SK-N-SH (cell line): Measurements from ENCODE around the gene PCDHB8. TPM values are rescaled to one million over a fixed set of nuclear protein-coding genes. Genes with fewer than 3 reads are reported as not detected.

ENCODE experiments used
- CTCF ChIA-PET: fragments of 300-600, 350-600 bp; formaldehyde crosslinking; extraction: SDS; loops from one replicate; lab custom pipeline; 2021; lab: Yijun Ruan, JAX
- POLR2A ChIA-PET: fragments of 350-600 bp; sonication (Branson Sonifier 250); formaldehyde crosslinking; extraction: SDS; loops from one replicate; lab custom pipeline; 2020; ENCODE audit warnings: antibody characterized with exemption, inconsistent platforms; lab: Yijun Ruan, JAX
- DNase-seq: peaks from one replicate; pipeline ENCODE4 v3.0.0; 2012
- H2AFZ ChIP-seq: fragments of 200-600 bp; sonication (generic); 2 replicates; pipeline ENCODE4 v1.8.1; 2016; ENCODE audit warnings: antibody characterized with exemption, mild to moderate bottlenecking, low read depth
- H3F3A ChIP-seq: fragments of 200-600 bp; sonication (generic); replicated peaks from 2 replicates; pipeline ENCODE3; 2016; ENCODE audit warnings: antibody characterized with exemption, mild to moderate bottlenecking; ENCODE audit not compliant: insufficient read depth
- H3K27ac ChIP-seq, 2 experiments: fragments of 200-500 bp in 1 of 2; fragments of 200-600 bp in 1 of 2; sonication (Bioruptor generic) in 1 of 2; sonication (generic), shearing (Covaris generic) in 1 of 2; 2 replicates each; pipeline versions ENCODE4 v1.5.1 to v1.6.1; 2014 to 2016; ENCODE audit warnings: low read depth in 2 of 2, inconsistent platforms in 1 of 2, low read length in 1 of 2, mild to moderate bottlenecking in 1 of 2, mixed read lengths in 1 of 2
- H3K27me3 ChIP-seq: fragments of 200-600 bp; sonication (generic), shearing (Covaris generic); 2 replicates; pipeline ENCODE4 v1.6.1; 2016; ENCODE audit warnings: mixed run types; ENCODE audit not compliant: insufficient read depth
- H3K36me3 ChIP-seq, 2 experiments: fragments of 200-500 bp in 1 of 2; fragments of 200-600 bp in 1 of 2; sonication (Bioruptor generic) in 1 of 2; sonication (generic) in 1 of 2; replicated peaks in 1 of 2; 2 replicates each; pipeline versions ENCODE3 to v1.5.1; 2014 to 2016; ENCODE audit warnings: low read length in 1 of 2, mild to moderate bottlenecking in 1 of 2; ENCODE audit not compliant: insufficient read depth in 2 of 2, control insufficient read depth in 1 of 2
- H3K4me1 ChIP-seq, 2 experiments: fragments of 200-500 bp in 1 of 2; fragments of 200-600 bp in 1 of 2; sonication (Bioruptor generic) in 1 of 2; sonication (generic), shearing (Covaris generic) in 1 of 2; 2 replicates each; pipeline versions ENCODE4 v1.5.1 to v1.6.1; 2014 to 2016; ENCODE audit warnings: low read depth in 1 of 2, low read length in 1 of 2, mixed run types in 1 of 2; ENCODE audit not compliant: insufficient read depth in 2 of 2, control insufficient read depth in 1 of 2
- H3K4me2 ChIP-seq: fragments of 200-600 bp; sonication (generic), shearing (Covaris generic); 2 replicates; pipeline ENCODE4 v1.6.1; 2017; ENCODE audit warnings: mixed run types
- H3K4me3 ChIP-seq, 2 experiments: fragments of 200-500 bp in 1 of 2; fragments of 200-600 bp in 1 of 2; sonication (Bioruptor generic) in 1 of 2; sonication (generic), shearing (Covaris generic) in 1 of 2; 2 replicates each; pipeline versions ENCODE4 v1.5.1 to v1.8.1; 2014 to 2016; ENCODE audit warnings: low read depth in 2 of 2, inconsistent platforms in 1 of 2, low read length in 1 of 2, mild to moderate bottlenecking in 1 of 2, mixed read lengths in 1 of 2, moderate library complexity in 1 of 2
- H3K79me2 ChIP-seq: fragments of 200-600 bp; sonication (generic); 2 replicates; pipeline ENCODE4 v1.8.1; 2017; ENCODE audit warnings: mild to moderate bottlenecking; ENCODE audit not compliant: insufficient read depth
- H3K9ac ChIP-seq: fragments of 200-600 bp; sonication (generic); 2 replicates; pipeline ENCODE4 v1.6.1; 2017; ENCODE audit warnings: mixed run types
- H3K9me2 ChIP-seq: fragments of 200-600 bp; sonication (generic); 2 replicates; pipeline ENCODE4 v1.6.1; 2017; ENCODE audit warnings: mixed run types
- H3K9me3 ChIP-seq: fragments of 200-600 bp; sonication (generic); 2 replicates; pipeline ENCODE4 v1.6.1; 2017; ENCODE audit warnings: mixed run types, mild to moderate bottlenecking, moderate library complexity
- H4K20me1 ChIP-seq: fragments of 200-600 bp; sonication (generic); 2 replicates; pipeline ENCODE4 v1.6.1; 2017; ENCODE audit warnings: mild to moderate bottlenecking, mixed run types; ENCODE audit not compliant: insufficient read depth
- CTCF ChIP-seq: fragments of 200-600 bp; sonication (generic); IDR thresholded peaks from 2 replicates; pipeline ENCODE4 v1.6.1; 2017; ENCODE audit warnings: antibody characterized with exemption, mild to moderate bottlenecking, moderate library complexity
- FOXJ3 ChIP-seq: sonication (generic); formaldehyde crosslinking; IDR thresholded peaks from 2 replicates; pipeline ENCODE4 v1.5.1; 2020; ENCODE audit warnings: mild to moderate bottlenecking, missing genetic modification reagents
- GABPA ChIP-seq: IDR thresholded peaks from 2 replicates; pipeline ENCODE4 v1.4.0; 2012; ENCODE audit warnings: low read depth, mild to moderate bottlenecking
- JUND ChIP-seq: IDR thresholded peaks from 2 replicates; pipeline ENCODE4 v1.4.0; 2012
- MAX ChIP-seq: IDR thresholded peaks from 2 replicates; pipeline ENCODE4 v1.4.0; 2012; ENCODE audit warnings: low read depth
- MEF2A ChIP-seq: IDR thresholded peaks from 2 replicates; pipeline ENCODE4 v1.4.0; 2012; ENCODE audit warnings: low read depth, borderline replicate concordance
- NFIC ChIP-seq: IDR thresholded peaks from 2 replicates; pipeline ENCODE4 v1.4.0; 2012; ENCODE audit warnings: borderline replicate concordance
- NRF1 ChIP-seq: IDR thresholded peaks from 2 replicates; pipeline ENCODE4 v1.6.1; 2012; ENCODE audit warnings: low read depth, mild to moderate bottlenecking, low read length
- POLR2AphosphoS5 ChIP-seq: IDR thresholded peaks from 2 replicates; pipeline ENCODE4 v1.6.1; 2012; ENCODE audit warnings: low read depth, low read length
- RAD21 ChIP-seq: IDR thresholded peaks from 2 replicates; pipeline ENCODE4 v1.6.1; 2012; ENCODE audit warnings: mild to moderate bottlenecking, low read length
- RCOR1 ChIP-seq: fragments of 150-350 bp; IDR thresholded peaks from 2 replicates; pipeline ENCODE4 v1.6.1; 2017; ENCODE audit warnings: antibody characterized with exemption, low read length
- REST ChIP-seq: IDR thresholded peaks from 2 replicates; pipeline ENCODE4 v1.6.1; 2012; ENCODE audit warnings: mild to moderate bottlenecking, low read depth, low read length, moderate library complexity
- TCF12 ChIP-seq: IDR thresholded peaks from 2 replicates; pipeline ENCODE4 v1.4.0; 2012
- USF2 ChIP-seq: fragments of 150-350 bp; IDR thresholded peaks from 2 replicates; pipeline ENCODE4 v1.6.1; 2017; ENCODE audit warnings: antibody characterized with exemption, low read length, low read depth, borderline replicate concordance
- WGBS: methylation state at CpG from one replicate; pipeline ENCODE4 v1.1.6; 2017; ENCODE audit warnings: low lambda C conversion rate; 5-methylcytosine and 5-hydroxymethylcytosine counted together
- polyA plus RNA-seq, 3 experiments: library from polyadenylated mRNA; depleted of rRNA; stranded (reverse); fragments of >200 nt; gene quantifications; 2 replicates each; pipeline ENCODE4 v1.2.3, GENCODE V29; 2012

PCDHB8 gene
- polyA plus RNA-seq, 1 of the 3 experiments (the other 2 are of a cell fraction) = 3.0 TPM

DNA sequence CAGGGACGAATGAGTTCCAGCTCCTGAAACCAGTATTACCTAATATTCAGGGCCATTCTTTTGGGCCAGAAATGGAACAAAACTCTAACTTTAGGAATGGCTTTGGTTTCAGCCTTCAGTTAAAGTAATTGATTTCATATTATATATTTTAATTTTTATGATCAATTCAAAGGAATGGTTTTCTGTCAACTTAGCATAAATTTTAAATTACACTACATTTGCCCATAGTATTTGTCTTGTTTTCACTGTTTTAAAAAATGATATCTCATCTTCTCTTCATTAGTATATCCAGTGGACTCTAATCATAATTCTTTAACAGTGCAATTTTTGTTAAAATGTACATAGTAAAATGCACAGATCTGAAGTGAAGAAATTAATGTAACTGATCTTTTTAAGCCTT lies 2.7 kb downstream of the PCDHB8 start:
- no peak overlapping the region for H3K27ac ChIP-seq
- H3K27me3 ChIP-seq = no peaks in the 10 kb centered on the region
- no peaks in the 10 kb centered on the region for H4K20me1 ChIP-seq
- no peaks in the 10 kb centered on the region for H3K79me2 ChIP-seq
- H3K36me3 ChIP-seq = peaks cover 0 to 6% of the 10 kb centered on the region in 2 experiments
- H3K4me2 ChIP-seq = no peak overlapping the region
- H3K9ac ChIP-seq = no peak overlapping the region
- H3K9me3 ChIP-seq = no peaks in the 10 kb centered on the region; the same call in 1 of the 2 replicates
- H3K9me2 ChIP-seq = no peaks in the 10 kb centered on the region
- no peak overlapping the region for H3K4me3 ChIP-seq
- H3K4me1 ChIP-seq = no peaks in the 10 kb centered on the region; a peak in 1 of 4 replicates
- WGBS = 13% methylated on average over 1 of the region's 1 CpG
- H2AFZ ChIP-seq = no peak overlapping the region
- POLR2A ChIA-PET = no interaction called here
- no peaks in the 10 kb centered on the region for H3F3A ChIP-seq
- TF ChIP-seq MAX (no peak), RCOR1 (no peak), TCF12 (no peak), REST (no peak), CTCF (no peak), NRF1 (no peak), GABPA (no peak), JUND (no peak)
- TF ChIP-seq, all 33 proteins: peak for 0
- CTCF ChIA-PET = no interaction called here
- DNase-seq = no peak

DNA sequence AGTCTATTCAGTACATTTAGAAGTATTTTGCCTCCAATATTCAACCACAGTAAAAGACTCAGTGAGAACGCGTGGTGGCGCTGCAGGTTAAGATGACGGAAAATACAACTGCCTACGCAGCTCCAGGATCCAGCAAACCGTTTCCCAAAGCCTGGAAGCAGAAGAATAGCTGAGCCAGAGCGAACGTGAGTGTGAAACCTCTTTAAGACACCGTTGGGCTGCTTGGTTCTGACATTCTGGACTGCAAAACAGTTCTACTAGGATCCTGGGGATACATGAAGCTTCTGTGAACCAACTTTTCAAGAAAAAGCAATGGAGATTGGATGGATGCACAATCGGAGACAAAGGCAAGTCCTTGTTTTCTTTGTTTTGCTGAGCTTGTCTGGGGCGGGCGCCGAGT lies 4.7 kb downstream of the PCDHB8 start, which contains the start of gene PCDHB16:
Gene PCDHB16 (plus strand): TSS at position 140 of the 400 bp plus-strand sequence. CDS start 173 bp downstream, at position 313.
- ChIA-PET POLR2A (interaction anchor here (1.0 to 1.4 kb wide), 3 partner anchors 138 to 382 kb away, joined by 6 to 7 read pairs (median 7); partner anchors contain the start of gene TAF7), CTCF (interaction anchor here (0.6 to 2.5 kb wide), 29 partner anchors 9 to 452 kb away, joined by 3 to 27 read pairs (median 3); partner anchors contain the start of genes PCDHB1, PCDHB10, PCDHB11 and PCDHB14)
- Histone ChIP-seq H3K27ac (peak within 1 kb of the TSS; percentile 19 to 51; a peak in 3 of 4 replicates), H3F3A (no peaks in the 10 kb centered on the region), H3K79me2 (no peaks in the 10 kb centered on the region), H3K27me3 (no peaks in the 10 kb centered on the region), H3K36me3 (peaks cover 0 to 6% of the 10 kb centered on the region in 2 experiments), H3K4me2 (peak within 1 kb of the TSS; percentile 41), H3K9me2 (no peaks in the 10 kb centered on the region), H2AFZ (no peak within 1 kb of the TSS), H4K20me1 (no peaks in the 10 kb centered on the region), H3K4me3 (peak within 1 kb of the TSS; percentile 47 to 48), H3K9me3 (no peaks in the 10 kb centered on the region), H3K4me1 (no peaks in the 10 kb centered on the region), H3K9ac (peak within 1 kb of the TSS; percentile 58)
- peak; percentile 64 for DNase-seq
- WGBS = 18% methylated on average over 13 of the region's 13 CpGs
- no peak for TF ChIP-seq RCOR1
- no peak for TF ChIP-seq USF2
- TF ChIP-seq REST = no peak
- no peak for TF ChIP-seq NFIC
- no peak for TF ChIP-seq TCF12
- no peak for TF ChIP-seq POLR2AphosphoS5
- TF ChIP-seq RAD21 = peak; percentile 70
- TF ChIP-seq MEF2A = no peak
- no peak for TF ChIP-seq FOXJ3 (CRISPR knock-in tag)
- peak; percentile 64 for TF ChIP-seq CTCF
